AG04449 (cell line): ENCODE data around the gene PIGX.

ENCODE experiments used
- CTCF ChIA-PET: fragments of 350-600 bp; formaldehyde crosslinking; extraction: SDS; loops from one replicate; lab custom pipeline; 2021; ENCODE audit warnings: antibody characterized with exemption; lab: Yijun Ruan, JAX
- POLR2A ChIA-PET: fragments of 400-600, 350-600 bp; formaldehyde crosslinking; extraction: SDS; loops from one replicate; lab custom pipeline; 2020; ENCODE audit warnings: antibody characterized with exemption, inconsistent platforms; lab: Yijun Ruan, JAX
- DNase-seq: peaks from one replicate; pipeline ENCODE4 v3.0.0-alpha.2; 2010; ENCODE audit warnings: low read depth, low spot score
- H3K4me3 ChIP-seq: 2 replicates; pipeline ENCODE4 v1.5.1; 2011; ENCODE audit warnings: low read depth, mild to moderate bottlenecking, control low read depth, low read length
- TF ChIP-seq, protein P1 (sequence below): IDR thresholded peaks from one replicate; pipeline ENCODE4 v1.5.1; 2011; ENCODE audit warnings: mild to moderate bottlenecking, moderate library complexity, low read length, control low read depth, inconsistent platforms; ENCODE audit not compliant: insufficient read depth; ENCODE audit errors: missing control alignments

Gene PIGX

GRCh38 chr3:196749125-196749524 is 36.9 kb downstream of the PIGX start:
- no peak for DNase-seq
- TF ChIP-seq, protein P1, sequence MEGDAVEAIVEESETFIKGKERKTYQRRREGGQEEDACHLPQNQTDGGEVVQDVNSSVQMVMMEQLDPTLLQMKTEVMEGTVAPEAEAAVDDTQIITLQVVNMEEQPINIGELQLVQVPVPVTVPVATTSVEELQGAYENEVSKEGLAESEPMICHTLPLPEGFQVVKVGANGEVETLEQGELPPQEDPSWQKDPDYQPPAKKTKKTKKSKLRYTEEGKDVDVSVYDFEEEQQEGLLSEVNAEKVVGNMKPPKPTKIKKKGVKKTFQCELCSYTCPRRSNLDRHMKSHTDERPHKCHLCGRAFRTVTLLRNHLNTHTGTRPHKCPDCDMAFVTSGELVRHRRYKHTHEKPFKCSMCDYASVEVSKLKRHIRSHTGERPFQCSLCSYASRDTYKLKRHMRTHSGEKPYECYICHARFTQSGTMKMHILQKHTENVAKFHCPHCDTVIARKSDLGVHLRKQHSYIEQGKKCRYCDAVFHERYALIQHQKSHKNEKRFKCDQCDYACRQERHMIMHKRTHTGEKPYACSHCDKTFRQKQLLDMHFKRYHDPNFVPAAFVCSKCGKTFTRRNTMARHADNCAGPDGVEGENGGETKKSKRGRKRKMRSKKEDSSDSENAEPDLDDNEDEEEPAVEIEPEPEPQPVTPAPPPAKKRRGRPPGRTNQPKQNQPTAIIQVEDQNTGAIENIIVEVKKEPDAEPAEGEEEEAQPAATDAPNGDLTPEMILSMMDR: no peak
- POLR2A ChIA-PET: no interaction called here
- CTCF ChIA-PET: no interaction called here
- H3K4me3 ChIP-seq: no peak overlapping the region

DNA sequence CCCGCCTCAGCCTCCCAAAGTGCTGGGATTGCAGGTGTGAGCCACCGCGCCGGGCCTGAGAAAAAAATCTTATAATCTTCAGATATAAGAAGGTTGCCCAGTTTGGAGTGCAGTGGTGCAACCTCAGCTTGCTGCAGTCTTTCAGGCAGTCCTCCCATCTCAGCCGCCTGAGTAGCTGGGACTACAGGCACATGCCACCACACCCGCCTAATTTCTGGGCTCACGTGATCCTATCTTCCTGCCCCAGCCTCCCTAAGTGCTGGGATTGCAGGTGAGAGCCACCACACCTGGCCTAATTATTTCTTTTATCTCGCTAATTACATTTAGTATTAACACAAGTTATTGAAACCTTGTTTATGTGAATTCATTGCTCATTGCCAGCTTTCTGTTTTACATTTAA is 41.0 kb downstream of the PIGX start:
- POLR2A ChIA-PET: no interaction called here
- TF ChIP-seq, protein P1: no peak
- H3K4me3 ChIP-seq: no peak overlapping the region
- CTCF ChIA-PET: no interaction called here
- no peak for DNase-seq

GRCh38 chr3:196754091-196754981 is 42.2 kb downstream of the PIGX start:
- no peak overlapping the region for H3K4me3 ChIP-seq
- ChIA-PET POLR2A (no interaction called here), CTCF (no interaction called here)
- TF ChIP-seq, protein P1: no peak
- DNase-seq: no peak

- ChIA-PET CTCF (no interaction called here), POLR2A (no interaction called here)
- no peak overlapping the region for H3K4me3 ChIP-seq
- TF ChIP-seq, protein P1: no peak
- DNase-seq: no peak
Measured at GRCh38 chr3:196756732-196757131, 44.6 kb downstream of the PIGX start.

DNA sequence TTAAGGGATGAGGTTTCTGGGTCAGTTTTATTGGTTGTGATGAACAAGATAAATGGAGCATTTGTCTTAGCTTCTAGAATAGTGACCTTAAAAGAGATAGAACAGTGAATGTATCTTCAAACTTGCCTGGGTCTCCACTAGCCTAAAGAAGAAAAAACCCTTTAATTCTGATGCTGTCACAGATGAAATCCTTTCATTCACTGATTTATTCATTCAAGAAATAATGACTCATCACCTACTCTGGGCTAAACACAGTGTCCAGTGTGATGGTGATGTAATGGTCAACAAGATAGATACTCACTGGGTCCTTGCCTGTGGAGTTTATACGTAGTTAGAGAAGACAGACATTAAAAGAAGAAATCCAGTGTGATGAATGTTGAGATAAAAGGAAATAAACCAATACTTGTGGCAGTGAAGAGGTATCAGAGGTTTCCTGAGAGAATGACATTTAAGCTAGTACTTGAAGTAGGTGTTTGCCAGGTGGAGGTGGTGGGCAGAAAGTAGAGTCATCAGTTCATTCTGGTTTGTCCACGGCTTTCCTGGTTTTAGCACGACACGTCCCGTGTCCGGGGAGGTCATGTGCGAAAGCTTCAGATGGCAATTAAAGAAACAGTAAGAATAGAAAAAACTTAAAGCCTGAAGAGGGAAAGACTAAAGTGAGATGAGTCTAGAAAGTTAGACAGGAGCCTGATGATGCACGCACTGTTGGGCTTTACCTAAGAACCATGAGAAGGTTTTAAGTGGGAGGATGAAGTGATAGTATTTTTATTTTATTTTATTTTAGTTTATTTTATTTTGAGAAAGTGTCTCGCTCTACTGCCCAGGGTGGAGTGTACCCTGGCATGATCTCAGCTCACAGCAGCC is 45.9 kb downstream of the PIGX start:
- POLR2A ChIA-PET: no interaction called here
- CTCF ChIA-PET: no interaction called here
- DNase-seq: no peak
- TF ChIP-seq, protein P1: no peak
- H3K4me3 ChIP-seq: no peak overlapping the region

DNA sequence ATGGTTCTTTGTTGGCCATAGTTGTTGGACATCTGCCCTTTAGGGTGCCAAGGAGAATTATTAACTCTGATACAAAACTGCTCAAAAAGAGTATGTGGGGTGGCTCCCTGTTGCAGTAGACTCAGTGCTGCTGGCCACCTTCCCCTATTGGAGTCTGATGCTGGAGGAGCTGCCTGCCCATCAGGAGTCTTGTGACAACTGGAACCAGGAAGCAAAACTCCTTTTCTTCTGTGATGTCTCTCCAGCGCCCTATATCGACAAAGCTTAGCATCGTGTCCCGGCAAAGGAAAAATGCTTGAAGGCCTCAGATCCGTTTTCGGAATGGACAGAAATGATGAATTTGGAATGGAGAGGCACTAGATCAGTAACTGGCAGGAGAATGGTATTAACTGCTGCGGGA is 51.0 kb downstream of the PIGX start:
- DNase-seq: no peak
- no peak overlapping the region for H3K4me3 ChIP-seq
- ChIA-PET POLR2A (no interaction called here), CTCF (interaction anchor here (1.0 kb wide), 1 partner anchor 10 kb away, joined by 3 read pairs; no protein-coding TSS in a partner anchor)
- TF ChIP-seq, protein P1: no peak
